ENCODE results near the gene KRT72. TPM values are rescaled to one million over a fixed set of nuclear protein-coding genes. Genes with fewer than 3 reads are reported as not detected.

The KRT72 gene
- total and polyA plus RNA-seq, 2 donors (not counting 3 experiments of a cell fraction or from before 2014, with no cell fraction given): not detected

GRCh38 chr12:52618216-52618615, 17.0 kb upstream of the KRT72 start, which contains the start of gene KRT73:
KRT73 (minus strand) TSS chr12:52618559; CDS start chr12:52618524, 35 bp downstream.
- CTCF ChIA-PET: interaction anchor here (1.1 kb wide), 1 partner anchor 261 kb away, joined by 3 read pairs; no protein-coding TSS in a partner anchor
- dilution Hi-C loops (cut with MboI; ENCODE audit: extremely low pct_ligation_motif_present, low sequenced_read_pairs): no loop called here
- peaks cover 2 to 7% of the 10 kb centered on the region in 2 experiments for H3K27me3 ChIP-seq (ENCODE audit: control insufficient read depth in 2 of 2, insufficient read depth in 2 of 2, low read length in 2 of 2)

More at GRCh38 chr12:52618216-52618615, 17.0 kb upstream of the KRT72 start, which contains the start of gene KRT73:
- Histone ChIP-seq H3K36me3 (ENCODE audit: control insufficient read depth in 2 of 2, extremely low read depth in 1 of 2, insufficient read depth in 2 of 2, low read length in 2 of 2) (no peaks in the 10 kb centered on the region), H3K9me3 (replicated peaks; ENCODE audit: control insufficient read depth, insufficient read depth, low read length) (no peaks in the 10 kb centered on the region), H3K79me2 (ENCODE audit: control insufficient read depth, insufficient read depth, low read length) (no peaks in the 10 kb centered on the region), H3K4me1 (ENCODE audit: control insufficient read depth, extremely low read depth, insufficient read depth, low read length) (no peaks in the 10 kb centered on the region), H3K4me3 (replicated peaks in 1 of 3; ENCODE audit: insufficient read depth in 1 of 3, low read depth in 1 of 3, low read length in 3 of 3) (no peak within 1 kb of the TSS), H4K20me1 (replicated peaks; ENCODE audit: control insufficient read depth, extremely low read depth, insufficient read depth, low read length) (no peaks in the 10 kb centered on the region), H3K9me1 (replicated peaks; ENCODE audit: control insufficient read depth, extremely low read depth, insufficient read depth, low read length) (no peaks in the 10 kb centered on the region), H3K27ac (ENCODE audit: insufficient read depth, low read depth, low read length) (no peak within 1 kb of the TSS), H2AFZ (ENCODE audit: low read depth, low read length) (no peak within 1 kb of the TSS), H3K4me2 (ENCODE audit: insufficient read depth, low read length) (no peak within 1 kb of the TSS), H3K9ac (replicated peaks; ENCODE audit: extremely low read depth, insufficient read depth, low read length) (no peak within 1 kb of the TSS)
- POLR2A ChIA-PET: no interaction called here
- FAIRE-seq (no peak), DNase-seq (ENCODE audit: low read depth, low spot score) (no peak)
- TF ChIP-seq MYC (IDR thresholded peaks at IDR 0.05; ENCODE audit: low read depth, low read length): no peak
- TF ChIP-seq GATA2 (IDR thresholded peaks at IDR 0.05; ENCODE audit: insufficient read depth, insufficient read length, low read depth, low read length): no peak
- no peak for TF ChIP-seq EZH2 (IDR thresholded peaks at IDR 0.05; ENCODE audit: borderline replicate concordance, low read depth, low read length, severe bottlenecking)
- no peak for TF ChIP-seq JUN (IDR thresholded peaks at IDR 0.05; ENCODE audit: borderline replicate concordance, insufficient read depth, insufficient read length, low read depth)
- no peak for TF ChIP-seq POLR2AphosphoS5 (IDR thresholded peaks at IDR 0.05; ENCODE audit: insufficient read depth, low read depth, low read length)
- no peak for TF ChIP-seq POLR2A (IDR thresholded peaks at IDR 0.05; ENCODE audit: low read depth, low read length)
- no peak for TF ChIP-seq MAX (IDR thresholded peaks at IDR 0.05; ENCODE audit: insufficient read depth, insufficient read length)
- TF ChIP-seq, protein P1, sequence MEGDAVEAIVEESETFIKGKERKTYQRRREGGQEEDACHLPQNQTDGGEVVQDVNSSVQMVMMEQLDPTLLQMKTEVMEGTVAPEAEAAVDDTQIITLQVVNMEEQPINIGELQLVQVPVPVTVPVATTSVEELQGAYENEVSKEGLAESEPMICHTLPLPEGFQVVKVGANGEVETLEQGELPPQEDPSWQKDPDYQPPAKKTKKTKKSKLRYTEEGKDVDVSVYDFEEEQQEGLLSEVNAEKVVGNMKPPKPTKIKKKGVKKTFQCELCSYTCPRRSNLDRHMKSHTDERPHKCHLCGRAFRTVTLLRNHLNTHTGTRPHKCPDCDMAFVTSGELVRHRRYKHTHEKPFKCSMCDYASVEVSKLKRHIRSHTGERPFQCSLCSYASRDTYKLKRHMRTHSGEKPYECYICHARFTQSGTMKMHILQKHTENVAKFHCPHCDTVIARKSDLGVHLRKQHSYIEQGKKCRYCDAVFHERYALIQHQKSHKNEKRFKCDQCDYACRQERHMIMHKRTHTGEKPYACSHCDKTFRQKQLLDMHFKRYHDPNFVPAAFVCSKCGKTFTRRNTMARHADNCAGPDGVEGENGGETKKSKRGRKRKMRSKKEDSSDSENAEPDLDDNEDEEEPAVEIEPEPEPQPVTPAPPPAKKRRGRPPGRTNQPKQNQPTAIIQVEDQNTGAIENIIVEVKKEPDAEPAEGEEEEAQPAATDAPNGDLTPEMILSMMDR (IDR thresholded peaks at IDR 0.05; ENCODE audit: extremely low read depth in 1 of 2, insufficient read depth in 1 of 2, low read depth in 1 of 2, low read length in 2 of 2): no peak
- TF ChIP-seq FOS (IDR thresholded peaks at IDR 0.05; ENCODE audit: borderline replicate concordance, insufficient read depth, low read length): no peak
- BruUV-seq (replicated peaks): no TSS peak
- intact Hi-C loops (cut with micrococcal nuclease): no loop called here
